HEK293 (cell line): Measurements from ENCODE around the gene LRRC23.

Source experiments
- CTCF ChIA-PET: fragments of 350-600 bp; formaldehyde crosslinking; extraction: SDS; loops from one replicate; lab custom pipeline; 2021; ENCODE audit warnings: antibody characterized with exemption; lab: Yijun Ruan, JAX
- POLR2A ChIA-PET: fragments of 300-600 bp; formaldehyde crosslinking; extraction: SDS; loops from one replicate; lab custom pipeline; 2020; ENCODE audit warnings: antibody characterized with exemption, inconsistent platforms; lab: Yijun Ruan, JAX
- H3K27ac ChIP-seq: fragments of 200-500 bp; sonication (Bioruptor generic); 2 replicates; pipeline ENCODE4 v1.5.1; 2014; ENCODE audit warnings: low read depth, low read length, control low read depth, inconsistent platforms; ENCODE audit errors: extremely low read depth
- H3K36me3 ChIP-seq, 2 experiments: fragments of 200-500 bp in 1 of 2; sonication (Bioruptor generic) in 1 of 2; 1 replicate in 1 of 2; 2 replicates in 1 of 2; pipeline ENCODE4 v1.5.1; 2014 to 2017; ENCODE audit warnings: inconsistent platforms in 2 of 2, low read length in 2 of 2; ENCODE audit not compliant: control insufficient read depth in 2 of 2, insufficient read depth in 1 of 2
- H3K4me1 ChIP-seq: fragments of 200-500 bp; sonication (Bioruptor generic); 2 replicates; pipeline ENCODE4 v1.5.1; 2014; ENCODE audit warnings: mild to moderate bottlenecking, low read length, inconsistent platforms; ENCODE audit not compliant: control insufficient read depth, insufficient read depth
- H3K4me3 ChIP-seq: 2 replicates; pipeline ENCODE4 v1.5.1; 2011; ENCODE audit warnings: low read depth, mild to moderate bottlenecking, control low read depth, low read length, moderate library complexity
- H3K9me3 ChIP-seq: fragments of 200-500 bp; sonication (Bioruptor generic); 2 replicates; pipeline ENCODE4 v1.5.1; 2014; ENCODE audit warnings: low read depth, low read length, inconsistent platforms; ENCODE audit not compliant: control insufficient read depth, insufficient read depth
- AEBP2 ChIP-seq: fragments of 450-650 bp; formaldehyde crosslinking; IDR thresholded peaks from 2 replicates; pipeline ENCODE4 v1.5.1; 2016; ENCODE audit warnings: missing biosample characterization, missing genetic modification characterization, borderline replicate concordance
- RBAK ChIP-seq: fragments of 450-650 bp; formaldehyde crosslinking; IDR thresholded peaks from 2 replicates; pipeline ENCODE4 v1.5.1; 2016; ENCODE audit warnings: missing biosample characterization, missing genetic modification characterization
- SETDB1 ChIP-seq: IDR thresholded peaks from one replicate; pipeline ENCODE4 v1.6.1; 2017; ENCODE audit warnings: mild to moderate bottlenecking, low read length, moderate library complexity, mixed read lengths; ENCODE audit not compliant: insufficient read length
- ZBTB49 ChIP-seq: fragments of 450-650 bp; formaldehyde crosslinking; IDR thresholded peaks from 2 replicates; pipeline ENCODE4 v1.5.1; 2016; ENCODE audit warnings: missing biosample characterization, missing genetic modification characterization, low read depth
- ZFP41 ChIP-seq: fragments of 450-650 bp; formaldehyde crosslinking; IDR thresholded peaks from 2 replicates; pipeline ENCODE4 v1.5.1; 2016; ENCODE audit warnings: missing biosample characterization, missing genetic modification characterization, borderline replicate concordance
- ZNF121 ChIP-seq: fragments of 450-650 bp; formaldehyde crosslinking; IDR thresholded peaks from 2 replicates; pipeline ENCODE4 v1.5.1; 2016; ENCODE audit warnings: missing biosample characterization, missing genetic modification characterization
- ZNF175 ChIP-seq: fragments of 450-650 bp; formaldehyde crosslinking; IDR thresholded peaks from 2 replicates; pipeline ENCODE4 v1.5.1; 2016; ENCODE audit warnings: missing biosample characterization, missing genetic modification characterization
- ZNF302 ChIP-seq: fragments of 450-650 bp; formaldehyde crosslinking; IDR thresholded peaks from 2 replicates; pipeline ENCODE4 v1.5.1; 2016; ENCODE audit warnings: missing biosample characterization, missing genetic modification characterization, low read depth
- ZNF366 ChIP-seq: fragments of 450-650 bp; formaldehyde crosslinking; conservative IDR thresholded peaks from 2 replicates; pipeline ENCODE4 v1.5.1; 2016; ENCODE audit warnings: missing biosample characterization, missing genetic modification characterization
- ZNF37A ChIP-seq: fragments of 450-650 bp; IDR thresholded peaks from 2 replicates; pipeline ENCODE4 v1.5.1; 2018; ENCODE audit warnings: missing biosample characterization, missing genetic modification characterization
- ZNF558 ChIP-seq: fragments of 450-650 bp; formaldehyde crosslinking; IDR thresholded peaks from 2 replicates; pipeline ENCODE4 v1.5.1; 2016; ENCODE audit warnings: missing biosample characterization, missing genetic modification characterization
- ZNF571 ChIP-seq: fragments of 450-650 bp; formaldehyde crosslinking; IDR thresholded peaks from 2 replicates; pipeline ENCODE4 v1.5.0; 2017; ENCODE audit warnings: missing biosample characterization, missing genetic modification characterization
- ZNF596 ChIP-seq: fragments of 450-650 bp; IDR thresholded peaks from 2 replicates; pipeline ENCODE4 v1.5.0; 2018; ENCODE audit warnings: missing biosample characterization, mild to moderate bottlenecking, missing genetic modification characterization, moderate library complexity
- ZNF626 ChIP-seq: fragments of 450-650 bp; sonication (Bioruptor Pico); formaldehyde crosslinking; IDR thresholded peaks from 2 replicates; pipeline ENCODE4 v1.5.1; 2018; ENCODE audit warnings: missing biosample characterization, missing genetic modification characterization, inconsistent platforms
- ZNF658 ChIP-seq: fragments of 450-650 bp; formaldehyde crosslinking; IDR thresholded peaks from 2 replicates; pipeline ENCODE4; 2016; ENCODE audit warnings: missing biosample characterization, missing genetic modification characterization
- ZNF677 ChIP-seq: fragments of 450-650 bp; IDR thresholded peaks from 2 replicates; pipeline ENCODE4 v1.5.0; 2018; ENCODE audit warnings: missing biosample characterization, mild to moderate bottlenecking, missing genetic modification characterization, moderate library complexity
- ZNF692 ChIP-seq: fragments of 450-650 bp; formaldehyde crosslinking; IDR thresholded peaks from 2 replicates; pipeline ENCODE4 v1.5.1; 2016; ENCODE audit warnings: missing biosample characterization, missing genetic modification characterization
- ZSCAN18 ChIP-seq: fragments of 450-650 bp; formaldehyde crosslinking; IDR thresholded peaks from 2 replicates; pipeline ENCODE4 v1.5.1; 2016; ENCODE audit warnings: missing biosample characterization, missing genetic modification characterization
- ZSCAN23 ChIP-seq: fragments of 450-650 bp; formaldehyde crosslinking; IDR thresholded peaks from 2 replicates; pipeline ENCODE4 v1.5.1; 2016; ENCODE audit warnings: missing biosample characterization, missing genetic modification characterization
- TF ChIP-seq, protein P1 (sequence below): fragments of 450-650 bp; formaldehyde crosslinking; optimal IDR thresholded peaks from 2 replicates; pipeline ENCODE3; 2016; ENCODE audit warnings: missing biosample characterization, mild to moderate bottlenecking, missing genetic modification characterization
- TF ChIP-seq, protein P2 (sequence below): fragments of 450-650 bp; formaldehyde crosslinking; IDR thresholded peaks from 2 replicates; pipeline ENCODE4 v1.5.1; 2017; ENCODE audit warnings: missing biosample characterization, missing genetic modification characterization

Gene LRRC23

GRCh38 chr12:6860116-6860515 is 44.5 kb upstream of the LRRC23 start:
- Histone ChIP-seq H3K4me1 (no peaks in the 10 kb centered on the region), H3K36me3 (peaks cover 23 to 97% of the 10 kb centered on the region in 2 experiments), H3K9me3 (no peaks in the 10 kb centered on the region), H3K4me3 (no peak overlapping the region), H3K27ac (no peak overlapping the region)
- TF ChIP-seq ZNF626 (no peak), ZFP41 (tag by site-specific recombination) (no peak), RBAK (tag by site-specific recombination) (no peak), ZBTB49 (tag by site-specific recombination) (no peak), ZSCAN23 (tag by site-specific recombination) (no peak), SETDB1 (no peak), ZNF37A (tag by site-specific recombination) (no peak)
- ChIA-PET CTCF (interaction anchor here (0.6 to 1.3 kb wide), 3 partner anchors 9 to 107 kb away, joined by 3 to 6 read pairs (median 4); partner anchors contain the start of genes MLF2 and SPSB2), POLR2A (interaction anchor here (0.6 to 2.2 kb wide), 2 partner anchors 9 to 49 kb away, joined by 3 to 14 read pairs; partner anchors contain the start of genes CDCA3 and USP5)

- ChIA-PET CTCF (interaction anchor here (0.5 to 1.3 kb wide), 3 partner anchors 8 to 252 kb away, joined by 3 to 9 read pairs (median 6); partner anchors contain the start of gene SPSB2), POLR2A (interaction anchor here (2.2 kb wide), 1 partner anchor 9 kb away, joined by 14 read pairs; the partner anchor contains the start of genes CDCA3 and USP5)
- no peaks in the 10 kb centered on the region for H3K4me1 ChIP-seq
- H3K36me3 ChIP-seq: peaks cover 23 to 97% of the 10 kb centered on the region in 2 experiments
- H3K4me3 ChIP-seq: no peak overlapping the region
- no peak for TF ChIP-seq ZNF302 (tag by site-specific recombination)
- H3K9me3 ChIP-seq: no peaks in the 10 kb centered on the region
- H3K27ac ChIP-seq: no peak overlapping the region
Observed at GRCh38 chr12:6860942-6861341, 43.7 kb upstream of the LRRC23 start.

GRCh38 chr12:6861391-6861790 is 43.2 kb upstream of the LRRC23 start:
- H3K4me3 ChIP-seq: no peak overlapping the region
- peaks cover 22 to 96% of the 10 kb centered on the region in 2 experiments for H3K36me3 ChIP-seq
- CTCF ChIA-PET: interaction anchor here (0.5 to 1.3 kb wide), 3 partner anchors 8 to 210 kb away, joined by 4 to 9 read pairs (median 6); partner anchors contain the start of gene SPSB2
- H3K27ac ChIP-seq: no peak overlapping the region
- POLR2A ChIA-PET: interaction anchor here (2.2 kb wide), 1 partner anchor 10 kb away, joined by 14 read pairs; the partner anchor contains the start of genes CDCA3 and USP5
- H3K9me3 ChIP-seq: no peaks in the 10 kb centered on the region
- peaks cover under 1% of the 10 kb centered on the region; the same call in 1 of the 2 replicates for H3K4me1 ChIP-seq
- no peak for TF ChIP-seq ZNF692 (tag by site-specific recombination)
- TF ChIP-seq, protein P1, sequence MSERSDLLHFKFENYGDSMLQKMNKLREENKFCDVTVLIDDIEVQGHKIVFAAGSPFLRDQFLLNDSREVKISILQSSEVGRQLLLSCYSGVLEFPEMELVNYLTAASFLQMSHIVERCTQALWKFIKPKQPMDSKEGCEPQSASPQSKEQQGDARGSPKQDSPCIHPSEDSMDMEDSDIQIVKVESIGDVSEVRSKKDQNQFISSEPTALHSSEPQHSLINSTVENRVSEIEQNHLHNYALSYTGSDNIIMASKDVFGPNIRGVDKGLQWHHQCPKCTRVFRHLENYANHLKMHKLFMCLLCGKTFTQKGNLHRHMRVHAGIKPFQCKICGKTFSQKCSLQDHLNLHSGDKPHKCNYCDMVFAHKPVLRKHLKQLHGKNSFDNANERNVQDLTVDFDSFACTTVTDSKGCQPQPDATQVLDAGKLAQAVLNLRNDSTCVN: no peak
- no peak for TF ChIP-seq ZNF366 (tag by site-specific recombination)
- no peak for TF ChIP-seq ZSCAN18 (tag by site-specific recombination)
- TF ChIP-seq ZNF175 (tag by site-specific recombination): no peak
- TF ChIP-seq, protein P2, sequence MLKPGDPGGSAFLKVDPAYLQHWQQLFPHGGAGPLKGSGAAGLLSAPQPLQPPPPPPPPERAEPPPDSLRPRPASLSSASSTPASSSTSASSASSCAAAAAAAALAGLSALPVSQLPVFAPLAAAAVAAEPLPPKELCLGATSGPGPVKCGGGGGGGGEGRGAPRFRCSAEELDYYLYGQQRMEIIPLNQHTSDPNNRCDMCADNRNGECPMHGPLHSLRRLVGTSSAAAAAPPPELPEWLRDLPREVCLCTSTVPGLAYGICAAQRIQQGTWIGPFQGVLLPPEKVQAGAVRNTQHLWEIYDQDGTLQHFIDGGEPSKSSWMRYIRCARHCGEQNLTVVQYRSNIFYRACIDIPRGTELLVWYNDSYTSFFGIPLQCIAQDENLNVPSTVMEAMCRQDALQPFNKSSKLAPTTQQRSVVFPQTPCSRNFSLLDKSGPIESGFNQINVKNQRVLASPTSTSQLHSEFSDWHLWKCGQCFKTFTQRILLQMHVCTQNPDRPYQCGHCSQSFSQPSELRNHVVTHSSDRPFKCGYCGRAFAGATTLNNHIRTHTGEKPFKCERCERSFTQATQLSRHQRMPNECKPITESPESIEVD (tag by site-specific recombination): no peak
- no peak for TF ChIP-seq AEBP2 (tag by site-specific recombination)
- TF ChIP-seq ZNF658 (tag by site-specific recombination): no peak
- TF ChIP-seq ZNF558: no peak
- no peak for TF ChIP-seq ZNF596
- no peak for TF ChIP-seq ZNF571 (tag by site-specific recombination)
- TF ChIP-seq ZNF121 (tag by site-specific recombination): no peak
- TF ChIP-seq ZNF677: no peak
